Stimulated activated CD8-positive, alpha-beta memory T cell treated with anti-CD3 and anti-CD28 coated beads, Interleukin-15, amount 100 ng/mL, for 1 hour (primary cell): ENCODE measurements around the gene ATAD3A.
"Not testable (repeated sequence)": the region's sequence is repeated elsewhere in the genome, so short reads cannot be mapped to it uniquely, and the experiment has no call there.

Experiments
- DNase-seq: peaks from one replicate; pipeline ENCODE4 v3.0.0-alpha.2; 2020; ENCODE audit warnings: low read depth

The ATAD3A gene

DNA sequence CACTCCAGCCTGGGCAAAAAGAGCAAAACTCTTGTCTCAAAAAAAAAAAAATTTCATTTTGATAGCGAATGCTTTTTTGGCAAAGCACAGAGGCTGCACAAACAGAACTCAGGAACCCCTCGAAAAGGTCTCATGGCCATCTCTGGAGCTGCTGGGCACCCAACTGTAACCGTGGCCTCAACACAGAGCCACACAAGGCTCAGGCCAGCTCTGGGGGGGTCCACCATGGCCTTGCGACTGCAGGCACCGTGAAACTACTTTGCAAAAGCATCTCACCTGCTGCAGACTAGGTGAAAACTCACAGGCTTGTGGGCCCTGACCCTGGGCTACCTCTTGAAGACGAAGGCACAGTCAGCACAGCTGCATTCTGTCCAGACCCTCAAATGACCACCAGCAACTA is 44.5 kb downstream of the ATAD3A start:
- DNase-seq: no peak

DNA sequence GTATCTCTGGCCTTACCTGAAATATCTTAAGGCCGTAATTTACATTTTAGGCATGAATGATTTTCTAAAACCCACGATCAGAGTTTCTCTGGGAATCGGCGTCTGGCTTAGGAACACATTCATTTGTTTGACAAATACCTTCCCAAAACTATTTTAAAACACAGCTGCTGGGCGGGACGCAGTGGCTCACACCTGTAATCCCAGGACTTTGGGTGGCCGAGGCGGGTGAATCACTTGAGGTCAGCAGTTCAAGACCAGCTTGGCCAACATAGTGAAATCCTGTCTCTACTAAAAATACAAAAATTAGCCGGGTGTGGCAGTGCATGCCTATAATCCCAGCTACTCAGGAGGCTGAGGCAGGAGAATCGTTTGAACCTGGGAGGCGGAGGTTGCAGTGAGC is 45.0 kb downstream of the ATAD3A start:
- DNase-seq: not testable (repeated sequence)

DNA sequence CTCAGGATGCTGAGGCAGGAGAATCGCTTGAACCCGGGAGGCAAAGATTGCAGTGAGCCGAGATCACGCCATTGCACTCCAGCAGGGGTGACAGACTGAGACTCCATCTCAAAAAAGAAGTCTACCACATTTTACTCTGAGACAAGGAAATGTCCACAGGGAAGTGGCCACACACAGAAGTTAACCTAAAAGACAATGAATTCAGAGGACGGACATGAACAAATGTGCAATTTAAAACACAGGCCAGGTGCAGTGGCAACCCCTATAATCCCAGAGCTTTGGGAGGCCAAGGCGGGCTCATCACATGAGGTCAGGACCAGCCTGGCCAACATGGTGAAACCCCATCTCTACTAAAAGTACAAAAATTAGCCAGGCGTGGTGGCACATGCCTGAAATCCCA is 45.7 kb downstream of the ATAD3A start:
- DNase-seq: not testable (repeated sequence)

DNA sequence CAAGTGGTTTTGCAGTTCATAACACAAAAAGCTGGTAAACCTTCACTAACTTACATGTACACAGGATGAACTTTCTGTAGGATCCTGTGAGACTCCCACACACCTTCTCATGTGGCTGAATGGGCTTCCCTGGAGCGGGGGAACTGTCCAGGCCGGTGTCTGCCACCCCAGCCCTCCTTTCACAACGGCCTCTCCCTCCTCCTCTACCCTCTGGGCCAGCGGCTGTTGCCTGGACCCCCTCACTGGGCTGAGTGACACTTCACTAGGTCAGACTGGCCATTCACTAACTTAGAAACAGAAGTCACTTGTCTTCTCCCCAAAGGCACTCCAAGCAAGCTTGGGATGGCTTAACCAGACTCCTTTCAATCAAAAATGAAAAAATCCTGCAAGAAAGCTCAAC is 46.6 kb downstream of the ATAD3A start:
- DNase-seq: no peak

DNA sequence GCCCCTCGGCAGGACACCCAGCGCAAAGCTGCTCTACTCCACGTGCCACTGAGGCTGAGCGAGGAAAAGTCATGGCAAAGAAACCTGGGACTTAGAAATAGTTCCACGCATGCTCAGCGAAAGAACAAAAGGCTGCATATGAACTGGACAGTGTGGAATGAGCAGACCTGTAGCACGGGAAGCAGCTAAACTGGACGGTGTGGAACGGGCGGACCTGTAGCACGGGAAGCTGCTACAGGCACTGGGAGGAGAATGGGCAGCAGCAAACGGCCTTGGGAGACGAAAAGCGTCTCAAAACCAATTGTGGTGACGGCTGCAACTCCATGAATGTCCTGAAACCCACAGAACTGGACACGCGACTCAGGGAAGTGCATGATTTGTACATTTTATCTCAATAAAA is 47.1 kb downstream of the ATAD3A start:
- no peak for DNase-seq

DNA sequence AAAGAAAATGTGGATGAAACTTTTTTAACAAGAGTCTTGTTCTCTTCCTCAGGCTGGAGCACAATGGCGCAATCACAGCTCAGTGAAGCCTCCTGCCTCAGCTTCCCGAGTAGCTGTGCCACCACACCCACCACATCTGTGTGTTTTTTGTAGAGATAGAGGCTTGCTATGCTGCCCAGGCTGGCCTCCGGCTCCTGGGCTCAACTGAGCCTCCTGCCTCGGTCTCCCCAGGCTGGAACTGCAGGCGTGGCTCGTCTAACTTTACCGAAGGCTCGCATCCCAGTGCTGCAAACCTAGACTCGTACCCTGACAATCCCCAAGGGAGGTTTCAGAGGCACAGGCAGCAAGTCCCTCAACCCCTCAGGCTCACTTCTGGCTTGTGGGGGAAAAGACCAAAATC is 48.2 kb downstream of the ATAD3A start:
- DNase-seq: no peak

DNA sequence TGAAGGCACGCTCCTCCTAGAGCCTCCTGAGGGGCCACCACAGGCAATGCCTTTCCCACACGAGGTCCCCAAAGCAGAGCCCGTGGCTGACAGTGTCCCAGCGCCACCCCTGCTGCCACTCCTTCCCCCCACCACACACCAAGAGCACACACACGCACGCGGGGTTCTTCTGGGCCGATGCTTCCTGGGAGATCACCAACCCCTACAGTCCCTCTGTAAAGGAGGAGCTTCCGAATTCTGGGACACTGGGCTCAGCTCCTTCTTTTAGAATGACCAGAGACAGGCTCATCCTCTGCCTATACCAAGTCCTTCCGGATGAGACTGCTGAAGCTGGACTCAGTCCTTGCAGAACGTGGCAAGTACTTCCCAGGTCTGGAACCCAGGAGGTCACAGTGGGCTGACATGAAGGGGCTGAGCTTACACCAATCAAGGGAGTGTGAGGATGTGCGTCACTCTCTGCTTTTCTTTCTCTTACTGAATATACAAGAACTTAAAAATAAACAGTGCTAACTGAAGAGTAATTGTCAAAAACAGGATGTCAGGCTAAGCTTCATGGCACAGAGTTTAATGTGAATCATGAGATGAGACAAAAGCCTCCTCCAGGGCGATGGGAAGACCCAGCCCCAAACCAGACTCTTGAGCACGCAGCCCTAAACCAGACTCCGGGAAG is 50.0 kb downstream of the ATAD3A start:
- no peak for DNase-seq

DNA sequence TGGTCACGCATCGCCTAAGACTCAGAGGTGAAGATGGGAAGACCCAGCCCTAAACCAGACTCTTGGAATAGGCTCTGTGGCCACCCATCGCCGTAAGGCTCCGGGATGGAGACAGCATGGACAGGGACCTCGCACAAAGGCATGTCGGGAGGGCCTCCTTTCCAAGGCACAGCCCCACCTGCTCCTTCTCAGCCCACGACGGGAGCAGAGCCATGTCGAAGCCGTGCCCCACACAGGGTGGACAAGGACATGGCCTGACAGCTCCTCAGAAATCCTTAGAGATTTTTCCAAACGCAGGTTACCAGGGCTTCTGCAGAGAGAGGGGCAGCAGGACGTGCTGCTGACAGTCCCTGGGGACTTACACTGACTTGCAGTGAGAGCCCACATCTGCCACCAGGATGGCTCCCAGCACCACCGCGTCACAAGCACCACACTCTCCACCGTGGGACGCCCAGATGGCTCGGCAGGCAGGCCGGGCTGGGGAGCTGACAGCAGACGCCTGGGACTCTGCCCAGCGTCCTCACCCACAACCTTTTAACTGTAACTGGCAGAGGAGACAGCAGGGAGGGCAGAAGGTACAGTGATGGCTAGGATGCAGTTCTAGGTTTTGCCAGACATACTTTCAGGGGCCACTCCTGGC is 50.7 kb downstream of the ATAD3A start:
- DNase-seq: no peak

DNA sequence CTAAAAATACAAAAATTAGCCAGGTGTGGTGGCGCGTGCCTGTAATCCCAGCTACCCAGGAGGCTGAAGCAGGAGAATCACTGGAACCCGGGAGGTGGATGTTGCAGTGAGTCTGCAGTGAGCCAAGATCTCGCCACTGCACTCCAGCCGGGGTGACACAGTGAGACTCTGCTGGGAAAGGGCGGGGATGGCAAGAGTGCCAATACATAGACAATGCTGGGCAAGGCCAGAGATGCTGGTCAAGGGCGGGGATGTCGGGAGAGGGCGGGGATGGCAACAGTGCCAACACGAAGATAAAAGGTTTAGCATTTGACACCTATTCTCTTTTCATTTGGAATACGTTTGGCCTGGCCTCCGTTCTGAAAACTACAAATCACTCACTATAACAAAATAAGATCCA is 51.7 kb downstream of the ATAD3A start:
- no peak for DNase-seq

DNA sequence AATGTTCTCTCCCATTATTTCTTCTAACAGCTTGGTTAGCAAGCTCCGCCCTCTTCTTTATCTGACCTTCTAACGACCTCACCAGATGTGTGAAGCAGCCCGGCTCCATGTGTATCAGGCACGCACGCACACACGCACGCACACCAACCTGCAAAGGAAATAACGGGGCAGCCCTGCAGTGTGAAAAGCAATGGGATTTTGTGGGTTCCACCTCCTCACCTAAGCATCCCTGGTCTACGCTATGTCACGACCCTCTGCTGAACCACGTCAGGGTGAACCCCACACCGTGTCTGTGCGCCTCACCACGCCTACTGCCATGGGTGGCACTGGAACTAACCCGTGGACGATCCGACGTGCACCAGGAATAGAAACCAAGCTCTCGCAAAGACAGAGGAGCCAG is 52.3 kb downstream of the ATAD3A start:
- no peak for DNase-seq

DNA sequence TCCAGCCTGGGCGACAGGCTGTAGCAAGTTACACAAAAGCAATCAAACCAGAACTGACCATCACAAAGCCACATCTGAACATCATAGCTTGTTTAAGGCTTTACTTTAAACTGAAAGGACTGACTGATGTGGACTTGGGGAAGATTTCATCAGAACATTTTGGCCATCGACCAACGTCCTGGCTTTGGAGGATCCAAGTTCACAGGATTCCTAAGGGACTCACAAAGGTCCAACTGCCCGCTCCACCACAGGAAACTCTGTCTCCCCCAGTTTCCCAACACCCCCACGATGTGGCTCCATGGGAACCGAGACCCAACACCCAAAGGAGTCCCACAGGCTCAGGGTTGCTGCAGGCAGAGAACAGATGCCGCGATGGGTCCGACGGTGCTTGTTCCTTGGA is 53.4 kb downstream of the ATAD3A start:
- DNase-seq: no peak

DNA sequence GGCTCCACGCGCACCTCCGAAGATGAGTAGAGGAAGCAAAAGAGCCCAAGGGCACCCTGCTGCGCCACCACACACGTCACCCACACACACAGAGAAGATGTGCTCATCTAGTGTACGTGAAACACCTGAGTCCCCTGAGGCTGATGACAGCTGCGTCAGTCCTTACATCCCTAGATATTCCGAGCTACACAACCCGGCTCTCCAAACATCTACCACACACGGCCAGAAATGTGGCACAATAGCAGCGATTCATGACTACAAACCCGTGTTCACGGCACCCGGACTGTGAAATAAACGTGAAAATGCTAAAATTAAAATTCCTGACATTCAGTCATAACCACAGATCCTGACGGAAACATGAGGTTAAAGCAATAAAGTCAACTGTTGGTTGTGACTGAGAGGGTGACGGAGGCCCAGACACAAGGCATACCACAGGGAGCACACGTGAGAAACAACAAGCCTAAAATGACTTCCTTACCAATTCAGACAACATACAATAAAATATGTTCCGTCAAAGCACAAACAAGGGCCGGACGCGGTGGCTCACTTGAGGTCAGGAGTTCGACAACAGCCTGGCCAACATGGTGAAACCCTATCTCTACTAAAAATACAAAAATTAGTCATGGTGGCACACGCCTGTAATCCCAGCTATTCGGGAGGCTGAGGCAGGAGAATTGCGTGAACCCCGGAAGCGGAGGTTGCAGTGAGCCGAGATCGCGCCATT is 55.4 kb downstream of the ATAD3A start:
- DNase-seq: no peak

DNA sequence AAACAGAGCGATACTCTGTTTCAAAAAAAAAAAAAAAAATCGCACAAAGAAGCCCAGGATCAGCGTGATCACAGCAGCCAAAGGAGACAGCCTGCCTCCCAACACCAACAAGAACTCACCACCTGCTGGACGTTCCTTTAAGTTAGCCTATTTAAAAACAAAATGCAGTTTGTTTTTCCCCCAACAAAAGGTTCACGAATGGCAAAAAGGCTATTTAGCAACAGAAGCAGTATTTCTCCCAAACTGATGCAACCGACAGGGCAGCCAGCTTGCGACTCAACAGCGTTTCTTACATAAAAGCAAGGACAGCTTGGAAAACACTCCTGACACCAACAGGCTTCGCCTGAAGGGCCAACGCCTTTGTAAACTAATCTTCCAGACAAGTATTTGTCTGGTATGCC is 55.9 kb downstream of the ATAD3A start:
- no peak for DNase-seq

DNA sequence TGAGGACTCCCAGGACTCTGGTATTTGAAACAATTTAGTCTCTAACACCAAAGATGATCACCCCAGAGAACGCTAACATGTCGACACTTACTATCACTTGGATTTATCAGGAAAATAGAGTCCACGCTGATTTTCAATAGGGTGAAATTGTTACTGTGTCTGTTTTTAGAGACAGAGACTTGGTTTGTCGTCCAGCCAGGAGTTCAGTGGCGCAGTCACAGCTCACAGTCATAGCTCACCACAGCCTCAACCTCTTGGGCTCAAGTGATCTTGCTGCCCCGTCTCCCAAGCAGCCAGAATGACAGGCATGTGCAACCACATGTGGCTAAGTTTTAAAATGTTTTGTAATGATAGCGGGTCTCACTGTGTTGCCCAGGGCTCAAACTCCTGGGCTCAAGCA is 57.4 kb downstream of the ATAD3A start:
- DNase-seq: no peak

DNA sequence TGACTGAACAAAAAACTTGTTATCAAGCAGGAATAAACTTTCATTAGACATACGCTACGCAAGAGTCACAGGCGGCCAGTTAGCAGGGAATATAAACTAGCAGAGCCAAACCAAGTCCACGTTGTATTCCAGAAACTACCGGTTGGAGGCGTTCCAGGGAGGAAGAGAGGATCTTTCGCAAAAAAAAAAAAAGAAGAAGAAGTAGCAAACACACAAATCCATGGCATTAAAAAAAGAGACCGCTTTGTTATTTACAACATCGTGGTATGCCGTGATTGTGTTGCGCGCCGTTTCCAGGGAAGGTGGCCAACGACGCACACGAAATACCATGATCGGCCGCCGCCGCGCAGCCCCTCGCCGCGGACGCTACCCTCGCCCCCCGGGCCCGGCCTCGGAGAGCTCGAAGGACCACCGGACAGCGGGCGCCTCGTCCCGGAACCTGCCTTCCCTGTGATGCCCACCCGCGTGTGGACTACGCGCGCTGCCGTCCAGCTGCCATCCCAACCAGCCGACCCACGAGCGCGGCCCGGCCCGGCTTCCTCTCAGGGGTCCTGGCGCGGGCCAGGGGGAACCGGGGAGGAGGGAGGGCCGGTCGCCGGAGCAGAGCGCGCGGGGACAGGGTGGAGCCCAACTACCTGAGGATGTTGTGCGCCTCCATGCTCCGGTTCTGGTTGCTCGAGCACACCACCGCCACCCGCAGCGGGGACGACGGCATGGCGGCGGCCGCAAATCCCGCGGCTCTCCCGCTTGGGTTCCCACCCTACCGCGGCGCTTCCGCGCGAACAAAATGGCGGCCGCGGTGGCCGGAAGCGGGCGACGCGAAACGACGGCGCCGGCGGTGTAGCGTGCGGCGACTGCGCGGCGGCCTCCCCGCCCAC is 62.1 kb downstream of the ATAD3A start:
- DNase-seq: peak; percentile 35

DNA sequence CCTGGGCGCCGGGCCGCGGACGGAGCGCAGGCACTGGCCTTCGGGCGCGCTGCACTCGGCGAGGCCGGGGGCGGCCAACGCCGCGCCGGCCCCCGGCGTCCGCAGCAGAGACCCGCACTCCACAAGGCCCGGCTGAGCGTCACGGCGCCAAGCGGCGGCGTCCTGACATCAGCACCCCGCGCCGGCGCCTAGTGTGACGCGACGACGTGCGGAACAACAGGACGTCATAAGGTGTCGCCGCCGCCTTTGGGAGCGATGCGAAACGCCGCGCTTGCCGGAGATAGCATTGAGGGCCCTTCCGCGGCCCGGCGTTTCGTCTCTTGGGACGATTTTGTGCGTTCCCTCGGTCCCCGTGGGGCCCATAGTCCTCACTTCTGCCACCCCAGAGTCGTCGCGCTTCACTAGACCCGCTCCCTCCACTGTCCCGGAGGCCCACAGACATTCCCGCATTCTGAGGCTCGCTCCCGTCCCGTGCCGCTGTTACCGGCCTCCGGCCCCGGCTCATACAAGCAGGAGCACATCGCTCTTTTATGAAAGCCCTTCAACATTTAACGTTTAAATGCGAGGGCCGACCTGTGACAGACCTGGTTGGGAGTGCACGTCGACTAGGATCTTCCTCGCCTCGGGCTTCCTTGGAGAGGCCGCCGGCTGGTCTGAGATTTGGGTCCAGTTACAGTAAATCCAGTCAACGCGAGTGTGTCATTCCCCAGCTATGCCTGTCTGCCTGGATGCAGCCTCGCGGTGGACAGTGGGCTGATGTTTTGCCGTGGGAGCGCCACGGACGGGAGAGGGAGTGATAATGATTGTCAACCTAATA is 63.0 kb downstream of the ATAD3A start, which contains the start of gene SSU72:
Gene SSU72 (minus strand): TSS at position 143 of the 817 bp plus-strand sequence. CDS start 306 bp downstream, outside the sequence.
- DNase-seq: peak; percentile 86

DNA sequence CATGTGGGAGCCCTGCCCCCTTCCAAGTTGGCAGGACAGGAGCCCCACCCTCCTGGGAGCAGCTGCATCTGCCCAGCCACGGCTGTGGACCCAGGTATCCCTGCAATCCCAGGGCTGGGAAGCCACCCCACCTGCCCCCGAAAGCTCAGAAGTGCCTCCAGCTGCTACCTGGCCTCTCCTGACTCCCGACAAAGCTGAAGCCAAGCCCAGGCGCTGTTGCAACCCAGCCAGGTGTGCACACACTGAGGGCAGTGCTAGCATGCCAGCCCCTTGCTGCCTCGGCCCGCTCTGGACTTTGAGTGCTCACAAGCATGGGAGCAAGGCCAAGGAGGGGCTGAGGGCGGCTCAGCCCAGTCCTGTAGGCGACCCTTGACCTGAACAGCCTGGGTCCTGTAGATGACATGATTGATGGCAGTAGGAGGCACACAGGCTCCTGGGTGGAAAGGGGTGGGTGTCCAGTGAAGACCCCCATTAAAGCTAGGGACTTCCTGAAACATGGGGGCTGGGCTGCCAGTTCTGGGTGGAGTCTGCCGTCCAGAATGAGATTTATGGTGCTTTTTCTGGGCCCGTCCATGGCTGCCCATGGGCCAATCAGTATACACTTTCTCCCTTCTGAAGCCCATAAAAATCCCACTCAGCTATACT is 65.5 kb downstream of the ATAD3A start:
- no peak for DNase-seq

DNA sequence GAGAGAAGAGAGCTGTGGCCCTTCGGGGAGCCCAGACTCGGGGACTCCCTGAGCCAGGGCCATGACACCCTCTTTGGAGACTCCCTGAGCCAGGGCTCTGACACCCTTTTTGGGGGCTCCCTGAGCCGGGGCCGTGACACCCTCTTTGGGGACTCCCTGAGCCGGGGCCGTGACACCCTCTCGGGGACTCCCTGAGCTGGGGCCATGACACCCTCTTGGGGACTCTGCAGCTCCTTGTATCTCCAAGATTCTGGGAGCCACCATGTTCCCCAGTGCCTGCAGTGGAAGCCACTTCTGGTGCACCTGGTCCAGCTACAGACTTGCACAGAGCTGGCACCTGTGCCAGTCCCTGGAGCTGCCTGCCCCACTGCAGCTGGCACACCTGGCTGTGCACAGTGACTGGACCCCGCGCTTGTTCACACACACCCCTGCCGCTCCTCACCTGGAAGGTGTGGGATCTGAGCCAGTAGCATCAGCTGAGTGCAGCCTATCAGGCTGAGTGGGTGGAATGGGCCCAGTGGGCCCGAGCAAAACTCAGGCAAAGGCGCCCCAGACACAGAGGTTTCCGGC is 66.5 kb downstream of the ATAD3A start:
- no peak for DNase-seq

DNA sequence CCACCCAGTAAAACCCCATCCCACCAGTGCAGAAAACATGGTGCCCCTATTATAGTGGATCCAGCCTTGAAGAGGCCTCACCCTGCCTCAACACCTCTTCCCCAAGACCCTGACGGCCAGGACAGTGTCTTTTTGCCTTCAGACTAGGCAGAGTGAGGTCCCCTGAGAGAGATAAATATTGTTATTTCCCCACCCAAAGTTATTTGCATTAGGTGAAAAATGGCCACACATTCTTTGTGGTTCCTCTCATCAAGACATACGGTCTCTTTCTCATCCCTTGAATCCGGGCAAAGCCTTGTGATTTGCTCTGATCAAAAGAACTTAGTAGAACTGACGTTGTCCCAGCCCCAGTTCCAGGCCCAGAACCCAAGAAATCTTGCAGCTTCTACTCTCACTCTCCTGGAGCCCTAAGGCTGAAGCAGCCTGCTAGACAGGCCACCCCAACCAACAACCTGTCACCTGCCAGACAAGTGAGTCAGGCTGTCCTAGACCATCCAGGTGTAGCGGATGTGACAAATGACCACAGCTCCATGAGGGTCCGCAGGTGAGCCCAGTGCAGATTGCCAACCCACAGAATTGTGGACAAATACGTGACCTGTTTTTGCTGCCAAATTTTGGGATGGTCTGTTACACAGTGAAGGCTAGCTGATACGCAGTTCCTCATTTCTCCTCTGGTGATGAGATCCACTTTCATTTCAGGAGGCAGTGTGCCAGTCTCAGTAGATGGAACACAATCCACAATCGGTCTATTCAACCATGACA is 70.8 kb downstream of the ATAD3A start:
- DNase-seq: no peak
